HUDEP-2 (cell line): ENCODE measurements around the gene SERTAD2.

ENCODE experiments used
- DNase-seq, 76 experiments: peaks; one replicate each; lab custom pipeline; 2025; ENCODE audit not compliant: unreplicated experiment in 76 of 76; lab: John Stamatoyannopoulos, UW

SERTAD2 gene

DNA sequence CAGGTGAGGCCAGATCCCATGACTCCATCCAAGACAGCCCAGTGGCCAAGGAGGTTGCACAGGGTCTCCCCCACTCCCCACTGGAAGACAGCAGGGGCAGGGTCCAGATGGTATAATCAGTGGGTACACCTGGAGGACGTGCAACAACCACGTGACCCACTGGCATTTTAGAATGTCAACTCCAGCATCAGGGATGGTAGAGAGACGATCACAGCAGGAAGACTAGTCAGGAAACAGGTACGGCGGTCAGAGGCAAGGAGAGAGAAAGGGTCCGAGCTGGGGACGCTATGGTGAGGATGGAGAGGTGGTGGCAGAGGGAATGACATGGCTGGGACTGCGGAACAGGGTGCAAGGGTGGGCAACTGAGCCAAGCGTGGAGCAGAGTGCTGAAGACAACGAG lies 23.0 kb downstream of the SERTAD2 start:
- no peak for DNase-seq

DNA sequence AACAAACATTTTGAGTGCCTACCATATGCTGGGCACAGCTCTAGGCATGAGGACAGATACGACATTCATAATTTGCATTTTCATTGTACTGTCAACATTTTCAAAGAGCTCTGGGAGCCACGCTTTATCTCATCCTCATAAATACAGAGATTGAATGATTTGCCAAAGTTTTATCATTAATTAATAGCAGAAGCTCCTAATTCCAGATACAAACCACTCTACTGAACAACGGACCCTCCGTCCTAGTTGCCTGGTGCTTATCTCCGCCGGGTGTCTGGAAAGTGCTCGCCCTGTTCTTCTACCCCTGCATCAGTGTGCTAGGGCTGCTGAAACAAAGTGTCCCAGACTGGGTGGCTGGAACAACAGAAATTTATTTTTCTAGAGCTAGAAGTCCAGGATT lies 23.8 kb downstream of the SERTAD2 start:
- no peak for DNase-seq

- no peak for DNase-seq
Measured at GRCh38 chr2:64629329-64629781, 24.4 kb downstream of the SERTAD2 start.

GRCh38 chr2:64627860-64628841 lies 25.6 kb downstream of the SERTAD2 start:
- no peak for DNase-seq

DNA sequence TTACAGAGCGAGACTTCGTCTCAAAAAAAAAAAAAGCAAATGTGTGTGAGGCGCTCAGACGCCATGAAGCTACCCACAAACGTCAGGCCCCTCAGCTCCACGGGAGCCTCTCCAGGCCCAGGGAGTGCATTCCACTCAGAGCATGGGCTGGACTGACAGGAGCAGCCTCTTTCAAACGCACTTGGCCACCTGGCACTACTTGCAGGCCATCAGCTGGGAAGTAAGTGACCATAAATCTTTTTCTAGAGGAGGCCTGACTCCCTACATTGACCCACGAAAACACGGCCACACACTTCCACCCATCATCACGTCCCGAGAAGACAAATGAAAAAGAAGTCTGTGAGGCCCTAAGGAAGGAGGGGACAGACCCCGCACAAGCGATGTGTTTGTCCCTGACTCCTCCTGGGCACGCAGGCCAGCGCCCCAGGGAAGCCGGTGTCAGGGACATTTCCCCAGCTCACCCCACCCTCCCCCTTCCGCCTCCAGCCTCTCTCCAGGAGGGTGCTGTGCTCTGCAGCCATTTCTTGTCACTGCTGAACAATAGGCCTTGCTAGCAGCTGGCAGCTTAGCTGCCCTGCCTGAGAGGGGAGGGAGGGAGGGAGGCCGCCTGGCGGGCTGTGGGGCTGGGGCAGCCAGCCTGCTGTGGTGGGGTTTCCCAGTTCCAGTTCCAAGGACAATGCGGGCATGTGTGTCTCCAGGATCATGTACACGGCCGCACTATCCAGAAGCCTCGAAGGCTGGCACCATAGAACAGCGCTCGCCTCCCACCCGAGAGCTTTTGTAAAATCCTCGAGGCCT lies 26.6 kb downstream of the SERTAD2 start:
- DNase-seq = no peak

DNA sequence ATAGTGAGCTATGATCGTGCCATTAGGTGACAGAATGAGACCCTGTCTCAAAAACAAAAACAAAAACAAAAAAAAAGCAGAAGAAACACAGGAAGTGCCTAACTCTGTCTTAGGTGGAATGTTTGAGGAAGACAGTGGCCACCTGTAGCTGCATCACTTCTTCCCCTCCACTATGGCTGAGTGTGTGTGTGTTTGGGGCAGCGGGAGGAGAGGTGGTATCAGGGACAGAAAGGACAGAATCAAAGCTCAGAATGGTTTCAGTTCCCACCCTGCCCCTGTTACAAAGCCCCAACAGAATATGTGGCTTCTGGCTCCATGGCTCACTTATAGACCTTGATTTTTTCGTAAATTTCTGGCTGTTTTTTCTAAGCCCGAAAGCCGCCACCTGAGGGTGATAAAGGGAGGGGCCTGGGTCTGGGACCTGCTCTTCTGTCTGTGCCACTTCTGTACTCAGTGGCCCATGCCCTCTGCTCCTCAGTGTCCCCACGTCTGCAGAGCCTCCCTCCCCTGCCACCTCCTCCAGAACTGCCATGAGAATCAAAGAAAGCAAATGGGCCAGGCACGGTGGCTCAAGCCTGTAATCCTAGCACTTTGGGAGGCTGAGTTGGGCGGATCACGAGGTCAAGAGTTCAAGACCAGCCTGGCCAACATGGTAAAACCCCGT lies 27.4 kb downstream of the SERTAD2 start:
- DNase-seq = no peak

DNA sequence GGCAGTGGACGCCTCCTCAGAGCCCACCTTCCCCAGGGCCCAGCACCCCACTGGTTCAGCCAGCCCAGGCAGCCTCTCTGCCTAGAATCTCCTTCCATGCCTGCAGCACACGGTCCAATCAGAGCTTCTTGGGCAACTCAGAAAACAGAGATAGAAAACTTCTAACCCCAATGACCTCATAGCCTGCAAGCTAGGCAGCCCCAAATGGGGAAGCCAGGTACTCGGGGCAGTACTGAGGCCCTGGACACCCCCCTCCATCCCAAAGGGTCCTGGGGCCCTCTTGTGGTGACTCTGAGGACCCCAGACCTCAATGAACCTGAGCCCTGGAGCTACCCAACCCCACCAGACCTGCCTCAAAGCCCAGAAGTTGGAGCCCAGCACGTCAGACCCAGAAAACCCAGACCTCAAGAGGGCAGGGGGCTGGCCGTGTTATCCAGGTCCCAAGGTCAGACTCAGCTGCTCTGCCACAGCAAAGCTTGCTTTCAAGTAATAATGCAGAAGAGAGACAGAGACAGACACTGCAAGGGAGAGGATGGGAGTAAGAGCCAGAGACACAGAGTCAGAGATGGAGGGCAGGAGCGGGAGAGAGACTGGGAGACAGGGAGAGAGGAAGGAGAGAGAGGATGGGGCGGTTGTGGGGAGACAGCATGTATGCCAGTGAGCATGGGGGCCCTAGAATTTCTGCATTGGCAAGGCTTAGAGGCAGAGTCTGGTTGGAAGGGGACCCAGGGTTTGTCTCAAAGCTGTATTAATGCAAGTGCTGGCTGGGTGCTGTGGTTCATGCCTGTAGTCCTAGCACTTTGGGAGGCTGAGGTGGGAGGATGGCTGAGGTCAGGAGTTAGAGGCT lies 28.2 kb downstream of the SERTAD2 start:
- DNase-seq = no peak

GRCh38 chr2:64624862-64625261 lies 28.9 kb downstream of the SERTAD2 start:
- no peak for DNase-seq

- no peak for DNase-seq
Measured at GRCh38 chr2:64624108-64624610, 29.6 kb downstream of the SERTAD2 start.

DNA sequence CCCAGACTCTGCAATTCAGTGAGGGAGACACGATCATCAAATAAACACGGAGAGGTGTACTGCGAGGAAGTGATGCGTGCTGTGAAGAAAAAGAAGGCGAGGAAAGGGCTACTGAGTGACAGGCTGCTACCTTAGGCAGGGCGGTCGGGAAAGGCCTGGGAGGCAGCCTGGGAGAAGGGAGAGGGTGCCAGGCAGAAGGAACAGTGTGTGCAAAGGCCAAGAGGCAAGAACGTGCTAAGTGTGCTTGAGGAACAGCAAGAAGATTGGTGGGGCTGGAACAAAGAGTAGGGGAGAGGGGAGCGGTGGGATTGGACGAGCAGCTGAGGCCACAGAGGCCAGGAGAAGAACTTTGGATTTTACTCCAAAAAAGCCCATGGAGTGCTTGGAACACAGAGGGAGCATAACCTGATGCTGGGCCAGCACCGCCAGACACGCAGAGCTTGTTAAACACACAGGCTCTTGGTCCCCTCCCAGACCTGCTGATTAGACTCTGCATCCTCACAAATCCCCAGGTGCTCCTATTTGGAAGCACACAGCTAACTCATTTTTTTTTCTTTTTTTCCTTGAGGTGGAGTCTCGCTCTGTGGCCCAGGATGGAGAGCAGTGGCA lies 30.4 kb downstream of the SERTAD2 start:
- no peak for DNase-seq

GRCh38 chr2:64622443-64623241 lies 31.1 kb downstream of the SERTAD2 start:
- DNase-seq = no peak

- DNase-seq = no peak
Measured at GRCh38 chr2:64620661-64621060, 33.1 kb downstream of the SERTAD2 start.

DNA sequence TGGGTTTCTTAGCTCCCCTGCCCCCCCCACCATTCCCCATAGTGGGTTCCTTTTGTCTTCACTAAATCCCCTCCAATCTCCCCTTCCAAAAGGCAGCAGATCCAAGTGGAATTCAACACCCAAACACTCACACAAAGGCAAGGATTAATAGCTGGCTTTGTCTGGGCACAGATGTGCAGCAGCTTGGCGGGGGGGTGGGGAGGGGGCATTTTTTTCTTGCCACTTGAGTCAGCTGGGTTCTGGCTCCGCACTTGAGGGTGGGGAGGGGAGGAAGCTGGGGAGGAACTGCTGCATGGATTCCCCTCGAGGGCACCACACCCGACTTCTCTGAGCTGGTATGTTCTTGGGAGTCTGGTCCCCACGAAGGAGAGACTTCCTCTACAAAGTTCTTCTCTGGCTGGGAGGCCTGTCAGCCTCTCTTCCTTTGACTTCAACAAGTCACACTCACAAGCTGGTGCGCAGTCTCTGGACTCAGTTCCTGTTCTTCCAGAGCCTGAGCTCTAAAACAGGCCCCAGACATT lies 36.0 kb downstream of the SERTAD2 start:
- DNase-seq = no peak

- no peak for DNase-seq
Measured at GRCh38 chr2:64615844-64616536, 37.7 kb downstream of the SERTAD2 start.

DNA sequence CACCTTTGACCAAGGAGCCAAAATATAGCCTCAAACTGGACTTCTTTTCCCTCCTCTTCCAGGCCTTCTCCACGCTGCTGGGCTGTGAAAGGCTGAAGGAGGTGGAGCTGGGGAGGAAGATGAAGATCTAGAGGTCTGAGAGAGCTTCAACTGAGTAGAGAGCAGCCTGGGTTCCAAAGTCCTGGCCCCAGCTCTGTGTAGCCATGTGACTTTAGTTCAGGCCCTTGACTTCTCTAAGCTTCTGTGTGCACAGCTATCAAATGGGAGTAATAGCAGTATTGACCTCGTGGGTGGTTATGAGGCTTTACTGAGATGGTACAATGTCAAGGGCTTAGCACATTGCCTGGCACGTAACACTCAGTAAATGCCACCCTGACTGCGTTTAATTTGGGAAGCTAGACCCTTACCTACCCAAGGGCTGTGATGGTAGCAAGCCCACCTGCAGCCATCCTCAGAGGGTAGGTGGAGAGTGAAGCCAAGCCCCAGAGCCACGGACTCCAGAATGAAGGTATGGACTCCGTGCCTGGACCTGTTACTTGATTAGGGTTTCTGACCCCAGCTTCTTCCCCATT lies 38.4 kb downstream of the SERTAD2 start:
- DNase-seq = no peak

- DNase-seq = no peak
Measured at GRCh38 chr2:64613276-64613675, 40.4 kb downstream of the SERTAD2 start.

DNA sequence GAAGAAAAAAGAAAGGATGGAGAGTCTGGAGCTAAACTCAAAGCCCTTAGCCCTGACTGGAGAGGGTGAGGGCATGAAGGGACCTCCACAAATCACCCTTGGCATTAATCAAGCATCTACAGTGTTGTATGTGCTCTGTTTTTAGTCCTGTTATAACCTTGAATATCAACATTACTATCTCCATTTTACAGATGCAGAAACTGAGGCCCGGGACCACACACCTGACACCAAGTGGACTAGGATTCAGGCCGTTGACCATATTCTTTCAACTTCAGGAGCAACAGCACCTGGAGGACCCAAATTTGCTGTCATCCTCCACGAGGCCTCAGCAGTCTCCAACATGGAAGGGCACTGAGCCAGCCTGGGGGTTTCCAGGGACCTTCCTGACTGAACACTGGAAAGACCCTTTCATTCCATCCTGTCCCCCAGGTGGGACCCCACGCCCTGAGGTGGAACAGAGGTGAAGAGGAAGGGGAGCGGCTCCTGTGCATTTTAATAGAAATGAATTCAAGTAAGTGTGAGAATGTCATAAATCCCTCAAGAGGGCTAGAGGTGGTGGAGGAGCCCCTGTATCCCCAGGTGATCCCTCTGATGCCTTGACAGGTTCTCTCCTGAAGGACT lies 41.0 kb downstream of the SERTAD2 start:
- DNase-seq = no peak
